HG03139 (cell line): Measurements from ENCODE around the gene PTPRN2.
"Not testable (repeated sequence)": the region's sequence is repeated elsewhere in the genome, so short reads cannot be mapped to it uniquely, and the experiment has no call there.

Experiments
- ATAC-seq: cut with Tn5 transposase; IDR thresholded peaks from one replicate; pipeline ENCODE4 v1.9.1; 2021; ENCODE audit not compliant: unreplicated experiment

Gene PTPRN2

DNA sequence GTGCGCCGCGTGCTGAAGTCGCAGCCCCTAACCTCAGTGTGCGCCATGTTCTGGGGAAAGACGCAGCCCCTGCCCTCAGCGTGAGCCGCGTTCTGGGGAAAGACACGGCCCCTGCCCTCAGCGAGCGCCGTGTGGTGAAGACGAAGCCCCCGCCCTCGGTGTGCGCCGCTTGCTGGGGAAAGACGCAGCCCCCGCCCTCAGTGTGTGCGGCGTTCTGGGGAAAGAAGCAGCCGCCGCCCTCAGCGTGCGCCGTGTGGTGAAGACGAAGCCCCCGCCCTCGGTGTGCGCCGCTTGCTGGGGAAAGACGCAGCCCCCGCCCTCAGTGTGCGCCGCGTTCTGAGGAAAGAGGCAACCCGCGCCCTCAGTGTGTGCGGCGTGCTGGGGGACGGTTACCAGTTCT lies 383.7 kb downstream of the PTPRN2 start:
- not testable (repeated sequence) for ATAC-seq

DNA sequence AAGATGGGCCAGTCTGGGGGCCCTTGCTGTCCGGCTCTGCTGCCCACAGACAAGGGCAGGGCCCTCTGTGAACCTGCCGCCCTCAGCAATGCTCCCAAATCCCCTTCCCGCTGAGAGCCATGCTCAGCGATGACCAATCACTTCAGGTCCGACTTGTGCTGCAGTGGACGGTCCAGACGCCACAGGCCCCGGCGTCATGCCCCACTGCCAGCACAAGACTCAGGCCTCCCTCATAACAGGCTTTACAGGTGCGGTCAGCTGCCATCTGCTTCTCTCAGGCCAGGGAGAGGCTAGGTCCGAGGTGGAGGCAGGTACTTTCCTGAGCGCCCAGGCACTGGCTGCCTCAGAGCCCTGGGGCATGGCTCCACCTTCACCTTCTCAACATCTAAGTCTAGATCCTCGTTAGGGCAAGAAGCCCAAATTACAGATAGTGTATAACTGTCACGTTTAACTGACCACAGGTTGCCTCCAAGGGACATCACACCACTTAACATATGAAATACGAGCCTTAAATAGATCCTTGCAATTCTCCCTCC lies 393.2 kb downstream of the PTPRN2 start:
- no peak for ATAC-seq

DNA sequence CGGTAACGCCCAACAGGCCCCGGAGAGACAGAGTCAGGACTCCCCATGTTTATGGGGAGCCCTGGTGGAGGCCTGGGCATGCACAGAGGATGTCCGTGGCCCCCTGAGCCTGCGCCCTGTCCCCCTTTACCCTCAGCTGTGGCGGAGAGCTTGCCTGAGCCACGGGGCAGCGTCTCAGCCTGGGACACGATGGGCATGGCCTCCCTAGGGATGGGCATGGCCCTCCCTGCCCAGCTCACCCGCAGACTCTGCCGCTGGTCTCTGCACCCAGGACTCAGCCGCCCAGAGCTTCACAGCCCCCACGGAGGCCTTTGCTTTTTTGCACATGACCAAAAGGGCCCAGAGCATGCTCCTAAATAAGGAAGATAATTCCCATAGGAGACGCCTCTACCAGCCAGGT lies 394.2 kb downstream of the PTPRN2 start:
- ATAC-seq, result no peak

DNA sequence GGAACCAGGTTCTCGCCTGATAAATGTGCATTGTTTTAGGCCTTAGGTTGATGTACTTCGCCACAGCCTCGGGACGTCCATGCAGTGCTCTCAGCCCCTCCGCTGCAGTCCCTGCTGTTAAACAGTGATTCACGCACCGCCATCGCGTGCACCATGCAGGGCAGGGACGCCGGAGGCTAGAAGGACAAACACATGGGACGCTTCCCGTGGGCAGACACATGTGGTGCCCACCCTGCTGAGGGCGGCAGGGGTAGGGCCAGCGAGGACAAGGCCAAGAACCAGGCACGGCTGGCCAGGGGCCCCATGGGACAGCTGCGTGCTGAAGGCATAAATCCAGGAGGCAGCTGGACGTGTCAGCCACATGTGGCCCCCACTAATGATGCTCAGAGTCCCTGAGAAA lies 394.7 kb downstream of the PTPRN2 start:
- ATAC-seq, result no peak

DNA sequence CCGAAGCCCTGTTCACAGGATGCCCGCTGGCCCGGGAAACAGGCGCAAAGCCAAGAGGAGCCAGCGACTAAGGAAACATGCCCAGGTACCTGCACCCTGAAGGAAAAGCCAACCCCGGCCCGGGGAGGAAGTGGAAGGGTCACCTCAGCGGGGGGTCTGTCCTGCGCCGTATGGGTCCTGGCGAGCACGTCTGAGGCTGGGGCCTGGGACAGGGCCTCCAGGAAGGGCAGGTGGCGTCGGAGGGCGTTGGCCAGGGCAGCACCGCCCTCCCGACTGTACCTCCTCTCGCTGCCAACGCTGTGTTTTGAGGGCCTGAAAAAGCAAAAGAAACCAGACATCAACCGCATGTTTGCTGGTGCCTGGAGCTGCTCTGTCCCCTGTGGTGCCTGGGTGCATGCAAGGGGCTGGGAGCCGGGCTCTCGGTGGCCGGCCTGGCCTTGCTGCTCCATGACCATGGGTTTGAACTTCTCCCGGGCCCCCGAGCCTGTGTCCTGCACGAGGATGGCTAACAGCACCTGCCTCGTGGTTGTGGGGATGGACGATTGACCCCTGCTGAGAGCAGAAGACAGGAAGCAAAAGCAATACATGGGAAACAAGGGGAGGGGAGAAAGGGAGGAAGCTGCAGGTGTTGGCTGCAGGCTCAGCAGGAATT lies 395.3 kb downstream of the PTPRN2 start:
- no peak for ATAC-seq

GRCh38 chr7:158191671-158192070 lies 396.0 kb downstream of the PTPRN2 start:
- ATAC-seq, result no peak

- ATAC-seq, result no peak
Observed at GRCh38 chr7:158190756-158191155, 396.9 kb downstream of the PTPRN2 start.

DNA sequence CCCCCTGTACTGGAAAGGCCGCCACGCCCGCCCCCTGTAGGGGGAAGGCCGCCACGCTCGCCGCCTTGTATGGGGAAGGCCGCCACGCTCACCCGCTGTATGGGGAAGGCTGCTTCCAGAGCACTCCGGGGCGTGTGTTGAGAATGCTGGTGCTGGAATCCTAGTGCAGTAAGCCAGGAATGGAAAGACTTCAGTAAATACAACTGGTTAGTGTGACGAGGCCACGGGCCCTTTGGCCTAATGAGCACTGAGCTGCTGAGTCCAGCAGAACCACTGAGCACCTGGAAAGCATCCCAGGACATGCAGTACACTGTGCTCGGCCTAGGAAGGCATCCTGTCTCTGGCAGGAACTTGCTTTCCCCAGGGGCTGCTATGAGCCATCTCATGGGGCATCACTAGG lies 398.9 kb downstream of the PTPRN2 start:
- no peak for ATAC-seq

GRCh38 chr7:158187694-158187994 lies 400.0 kb downstream of the PTPRN2 start:
- no peak for ATAC-seq

DNA sequence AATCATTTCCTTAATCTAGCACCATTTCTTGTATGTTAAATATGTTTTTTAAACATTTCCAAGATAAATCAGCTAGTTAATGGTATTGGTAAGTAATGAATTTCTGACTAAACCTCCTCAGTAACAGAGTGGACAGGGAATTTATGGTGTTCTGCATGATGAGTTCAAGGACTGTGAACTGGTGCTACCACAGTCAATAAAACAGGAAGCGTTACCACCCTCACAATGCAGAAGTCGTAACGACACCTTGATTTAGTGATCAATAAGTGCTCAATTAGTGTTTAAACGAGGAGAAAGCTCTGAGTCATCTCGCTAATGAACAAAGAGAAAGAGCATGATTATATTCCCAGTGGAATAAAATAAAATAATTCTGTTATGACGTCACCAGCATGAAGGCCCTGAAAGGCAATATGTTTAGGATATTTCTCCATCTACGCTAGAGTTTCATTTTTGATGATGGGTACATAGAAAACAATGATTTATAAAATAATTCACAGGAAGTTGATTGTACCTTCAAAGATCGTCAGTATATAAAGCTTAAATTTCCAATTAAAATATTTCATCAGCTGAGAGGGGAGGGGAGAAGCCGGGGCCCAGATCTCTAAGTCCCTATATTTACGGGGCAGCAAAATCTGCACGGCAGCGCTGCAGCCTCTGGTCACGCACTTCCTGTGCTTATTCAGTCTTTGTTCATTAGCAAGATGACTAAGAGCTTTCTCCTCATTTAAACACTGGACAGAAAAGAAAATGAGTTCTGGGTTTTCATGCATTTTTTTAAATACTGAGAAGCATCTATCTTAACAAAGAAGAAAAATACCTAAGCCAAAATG lies 400.5 kb downstream of the PTPRN2 start:
- ATAC-seq, result no peak

- ATAC-seq, result no peak
Observed at GRCh38 chr7:158186406-158186805, 401.2 kb downstream of the PTPRN2 start.

GRCh38 chr7:158185653-158186052 lies 402.0 kb downstream of the PTPRN2 start:
- ATAC-seq, result no peak

GRCh38 chr7:158183431-158183830 lies 404.2 kb downstream of the PTPRN2 start:
- no peak for ATAC-seq

DNA sequence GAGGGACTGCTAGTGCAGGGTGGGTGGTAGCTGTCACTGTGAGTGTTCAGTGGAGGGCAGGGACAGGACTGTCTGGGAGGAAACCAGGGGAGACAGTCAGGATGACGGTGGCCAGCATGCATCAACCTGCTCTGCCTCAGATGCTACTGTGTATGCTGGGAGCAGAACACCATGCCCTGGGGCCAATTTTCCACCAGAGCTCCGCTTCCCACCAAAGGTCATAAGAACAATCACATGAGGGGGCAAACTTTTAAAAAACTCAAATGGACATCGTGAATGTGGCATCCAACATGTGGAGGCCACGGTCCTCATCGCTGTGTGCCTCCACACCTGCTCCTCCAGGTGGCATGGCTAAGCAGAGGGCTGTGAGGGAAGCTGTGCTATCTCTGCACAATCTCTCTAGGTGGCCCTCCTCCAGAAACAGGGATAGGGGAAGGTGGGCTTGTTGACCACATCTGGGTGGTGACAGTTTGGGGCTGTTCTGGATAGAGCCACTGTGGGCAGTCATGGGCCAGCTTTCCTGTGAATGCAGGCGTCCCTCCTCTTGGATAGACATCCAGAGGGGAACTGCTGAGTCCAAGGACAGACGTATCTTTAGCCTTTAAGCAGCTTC lies 411.0 kb downstream of the PTPRN2 start:
- ATAC-seq, result no peak

DNA sequence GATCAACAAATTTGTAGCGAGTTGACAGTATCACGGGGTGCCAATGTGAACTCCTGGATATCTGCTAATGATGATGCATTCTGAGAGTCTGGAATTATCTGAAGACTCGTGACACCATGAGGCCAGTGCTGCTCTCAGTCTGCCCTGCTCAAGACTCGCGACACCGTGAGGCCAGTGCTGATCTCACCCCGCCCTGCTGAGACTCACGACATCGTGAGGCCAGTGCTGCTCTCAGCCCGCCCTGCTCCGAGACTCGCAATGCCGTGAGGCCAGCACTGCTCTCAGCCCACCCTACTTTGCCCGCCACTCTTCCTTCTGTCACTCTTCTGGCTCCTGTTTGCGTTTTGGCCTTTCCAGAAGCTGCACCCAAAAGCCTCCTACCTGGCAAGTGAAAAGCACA lies 411.8 kb downstream of the PTPRN2 start:
- no peak for ATAC-seq

DNA sequence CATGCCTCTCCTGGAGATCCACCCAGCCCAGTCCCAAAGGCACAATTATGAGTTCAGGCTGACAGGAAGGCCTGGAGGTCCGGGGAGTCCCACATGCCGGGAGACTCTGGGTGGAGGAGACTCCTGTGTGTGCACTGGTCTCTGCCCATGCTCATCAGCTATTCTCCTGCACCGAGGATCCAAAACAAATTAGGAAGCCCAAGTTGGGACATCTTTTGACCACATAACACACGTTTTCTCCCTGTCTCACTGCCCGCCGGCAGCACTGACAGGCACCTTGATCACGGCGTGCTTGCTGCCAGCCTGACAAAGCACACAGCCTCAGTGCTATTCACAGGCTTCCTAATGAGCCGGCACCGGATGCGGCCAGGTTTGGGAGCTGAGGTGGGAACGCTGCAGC lies 412.7 kb downstream of the PTPRN2 start:
- ATAC-seq, result no peak

GRCh38 chr7:158167373-158167772 lies 420.2 kb downstream of the PTPRN2 start:
- ATAC-seq, result no peak

- ATAC-seq, result no peak
Observed at GRCh38 chr7:158166386-158167340, 421.0 kb downstream of the PTPRN2 start.

- ATAC-seq, result no peak
Observed at GRCh38 chr7:158165711-158166110, 421.9 kb downstream of the PTPRN2 start.

GRCh38 chr7:158164101-158165095 lies 423.2 kb downstream of the PTPRN2 start:
- ATAC-seq, result no peak
